BLaER1 treated with 17β-estradiol and CSF1 and Interleukin-3, amounts not matched to agents 10 nM and 100 nM (cell line): Measurements from ENCODE around the gene MPRIP.
A peak's percentile ranks its signal among the peaks of the same experiment; 100 is the strongest.

Experiments used
- H3K27ac ChIP-seq, 11 experiments: shearing (Covaris generic); formaldehyde crosslinking; 2 replicates each; pipeline ENCODE4 v1.8.1; 2022
- H3K27me3 ChIP-seq, 11 experiments: shearing (Covaris generic); formaldehyde crosslinking; 2 replicates each; pipeline ENCODE4 v1.8.1; 2022
- H3K36me3 ChIP-seq, 11 experiments: shearing (Covaris generic); formaldehyde crosslinking; 2 replicates each; pipeline ENCODE4 v1.8.1; 2022
- H3K4me1 ChIP-seq, 10 experiments: shearing (Covaris generic); formaldehyde crosslinking; 2 replicates each; pipeline ENCODE4 v1.8.1; 2022
- H3K4me2 ChIP-seq, 11 experiments: shearing (Covaris generic); formaldehyde crosslinking; 2 replicates each; pipeline ENCODE4 v1.8.1; 2022
- H3K4me3 ChIP-seq, 10 experiments: shearing (Covaris generic); formaldehyde crosslinking; 2 replicates each; pipeline ENCODE4 v1.8.1; 2022
- H3K9ac ChIP-seq, 11 experiments: shearing (Covaris generic); formaldehyde crosslinking; 2 replicates each; pipeline ENCODE4 v1.8.1; 2022
- H3K9me3 ChIP-seq, 11 experiments: shearing (Covaris generic); formaldehyde crosslinking; replicated peaks in 1 of 11; 2 replicates each; pipeline ENCODE4 v1.8.1; 2022
- H4K20me1 ChIP-seq, 11 experiments: shearing (Covaris generic); formaldehyde crosslinking; 2 replicates each; pipeline ENCODE4 v1.8.1; 2022
- Cebpa-rat ChIP-seq, 11 experiments: shearing (Covaris generic); IDR thresholded peaks; 2 replicates each; pipeline ENCODE4 v1.8.1; 2022

Gene MPRIP

GRCh38 chr17:17168401-17168800, 126.1 kb downstream of the MPRIP start:
- Histone ChIP-seq H3K4me3 (no peak overlapping the region), H3K9me3 (no peaks in the 10 kb centered on the region), H3K27ac (no peak overlapping the region), H3K9ac (no peak overlapping the region; a peak in 1 of 22 replicates), H3K27me3 (no peaks in the 10 kb centered on the region), H3K4me2 (no peak overlapping the region), H4K20me1 (peaks cover 0 to 97% (median 65%) of the 10 kb centered on the region in 11 experiments; a peak in 18 of 22 replicates), H3K36me3 (peaks cover 58 to 99% (median 97%) of the 10 kb centered on the region in 11 experiments), H3K4me1 (peaks cover 22 to 64% (median 48%) of the 10 kb centered on the region in 10 experiments)
- TF ChIP-seq Cebpa-rat (IDR thresholded peaks at IDR 0.05) = no peak

- peaks cover 32 to 65% (median 58%) of the 10 kb centered on the region in 10 experiments for H3K4me1 ChIP-seq
- H3K4me2 ChIP-seq = peak overlapping the region in 1 of 11 experiments; percentile 11; a peak in 1 of 22 replicates
- H3K27ac ChIP-seq = no peak overlapping the region
- no peak overlapping the region for H3K9ac ChIP-seq
- H3K36me3 ChIP-seq = peaks cover 56 to 99% (median 97%) of the 10 kb centered on the region in 11 experiments
- H3K27me3 ChIP-seq = no peaks in the 10 kb centered on the region
- peaks cover 0 to 97% (median 67%) of the 10 kb centered on the region in 11 experiments; a peak in 18 of 22 replicates for H4K20me1 ChIP-seq
- no peaks in the 10 kb centered on the region for H3K9me3 ChIP-seq
- no peak overlapping the region for H3K4me3 ChIP-seq
- TF ChIP-seq Cebpa-rat (IDR thresholded peaks at IDR 0.05) = no peak
Measured at GRCh38 chr17:17169396-17169795, 127.1 kb downstream of the MPRIP start.

- Histone ChIP-seq H3K9me3 (no peaks in the 10 kb centered on the region), H3K36me3 (peaks cover 47 to 99% (median 97%) of the 10 kb centered on the region in 11 experiments), H3K27me3 (no peaks in the 10 kb centered on the region), H3K4me2 (peak overlapping the region in 8 of 11 experiments; percentile 11 to 96 (median 27); a peak in 12 of 22 replicates), H3K4me3 (no peak overlapping the region), H3K9ac (no peak overlapping the region; a peak in 1 of 22 replicates), H3K4me1 (peaks cover 42 to 72% (median 68%) of the 10 kb centered on the region in 10 experiments), H4K20me1 (peaks cover 0 to 96% (median 72%) of the 10 kb centered on the region in 11 experiments; a peak in 18 of 22 replicates), H3K27ac (peak overlapping the region in 2 of 11 experiments; percentile 7; a peak in 1 of 22 replicates)
- no peak for TF ChIP-seq Cebpa-rat (IDR thresholded peaks at IDR 0.05)
Measured at GRCh38 chr17:17170346-17170985, 128.2 kb downstream of the MPRIP start.

- Histone ChIP-seq H4K20me1 (peaks cover 0 to 93% (median 69%) of the 10 kb centered on the region in 11 experiments; a peak in 17 of 22 replicates), H3K27ac (peak overlapping the region in 2 of 11 experiments; percentile 7; a peak in 1 of 22 replicates), H3K4me1 (peaks cover 49 to 79% (median 75%) of the 10 kb centered on the region in 10 experiments), H3K4me3 (no peak overlapping the region), H3K27me3 (no peaks in the 10 kb centered on the region), H3K36me3 (peaks cover 40 to 95% (median 91%) of the 10 kb centered on the region in 11 experiments), H3K9me3 (no peaks in the 10 kb centered on the region), H3K9ac (0 out of 22 replicates have a peak overlapping the region, but pooled peaks of 1 of the 11 experiments have one; percentile 11), H3K4me2 (peak overlapping the region in 7 of 11 experiments; percentile 11 to 97 (median 24); a peak in 12 of 22 replicates)
- TF ChIP-seq Cebpa-rat (IDR thresholded peaks at IDR 0.05) = no peak
Measured at GRCh38 chr17:17171186-17171585, 128.9 kb downstream of the MPRIP start.

- H3K27me3 ChIP-seq = no peaks in the 10 kb centered on the region
- H3K4me3 ChIP-seq = no peak overlapping the region; a peak in 1 of 20 replicates
- peaks cover 0 to 95% (median 59%) of the 10 kb centered on the region in 11 experiments; a peak in 17 of 22 replicates for H4K20me1 ChIP-seq
- H3K4me2 ChIP-seq = peak overlapping the region; percentile 50 to 98 (median 95)
- H3K9ac ChIP-seq = peak overlapping the region in 4 of 11 experiments; percentile 15 to 59 (median 38); a peak in 3 of 22 replicates
- TF ChIP-seq Cebpa-rat (IDR thresholded peaks at IDR 0.05) = no peak
- peak overlapping the region in 5 of 11 experiments; percentile 23 to 62 (median 49); a peak in 7 of 22 replicates for H3K27ac ChIP-seq
- H3K9me3 ChIP-seq = no peaks in the 10 kb centered on the region
- peaks cover 29 to 95% (median 90%) of the 10 kb centered on the region in 11 experiments for H3K36me3 ChIP-seq
- peaks cover 59 to 90% (median 86%) of the 10 kb centered on the region in 10 experiments for H3K4me1 ChIP-seq
Measured at GRCh38 chr17:17172001-17172939, 130.0 kb downstream of the MPRIP start.

- no peaks in the 10 kb centered on the region for H3K9me3 ChIP-seq
- H3K4me1 ChIP-seq = peaks cover 59 to 97% (median 93%) of the 10 kb centered on the region in 10 experiments
- TF ChIP-seq Cebpa-rat (IDR thresholded peaks at IDR 0.05) = no peak
- peak overlapping the region in 8 of 11 experiments; percentile 8 to 66 (median 30); a peak in 9 of 22 replicates for H3K9ac ChIP-seq
- peaks cover 0 to 93% (median 51%) of the 10 kb centered on the region in 11 experiments; a peak in 17 of 22 replicates for H4K20me1 ChIP-seq
- H3K4me3 ChIP-seq = no peak overlapping the region; a peak in 1 of 20 replicates
- H3K27ac ChIP-seq = peak overlapping the region in 6 of 11 experiments; percentile 37 to 62 (median 52); a peak in 12 of 22 replicates
- no peaks in the 10 kb centered on the region for H3K27me3 ChIP-seq
- peaks cover 25 to 95% (median 90%) of the 10 kb centered on the region in 11 experiments for H3K36me3 ChIP-seq
- H3K4me2 ChIP-seq = peak overlapping the region; percentile 50 to 98 (median 95)
Measured at GRCh38 chr17:17172990-17173389, 130.7 kb downstream of the MPRIP start.

- Histone ChIP-seq H3K9ac (peak overlapping the region in 5 of 11 experiments; percentile 1 to 66 (median 30); a peak in 6 of 22 replicates), H3K4me2 (peak overlapping the region; percentile 50 to 98 (median 95); a peak in 20 of 22 replicates), H3K27ac (peak overlapping the region in 5 of 11 experiments; percentile 37 to 62 (median 54); a peak in 7 of 22 replicates), H4K20me1 (peaks cover 0 to 84% (median 43%) of the 10 kb centered on the region in 11 experiments; a peak in 16 of 22 replicates), H3K4me3 (no peak overlapping the region), H3K4me1 (peaks cover 59 to 100% (median 97%) of the 10 kb centered on the region in 10 experiments), H3K36me3 (peaks cover 25 to 95% (median 90%) of the 10 kb centered on the region in 11 experiments), H3K27me3 (no peaks in the 10 kb centered on the region), H3K9me3 (no peaks in the 10 kb centered on the region)
- TF ChIP-seq Cebpa-rat (IDR thresholded peaks at IDR 0.05) = no peak
Measured at GRCh38 chr17:17173921-17174320, 131.7 kb downstream of the MPRIP start.

- H3K27ac ChIP-seq = peak overlapping the region in 9 of 11 experiments; percentile 19 to 77 (median 61); a peak in 14 of 22 replicates
- no peaks in the 10 kb centered on the region for H3K9me3 ChIP-seq
- no peaks in the 10 kb centered on the region for H3K27me3 ChIP-seq
- TF ChIP-seq Cebpa-rat (IDR thresholded peaks at IDR 0.05) = no peak
- H4K20me1 ChIP-seq = peaks cover 0 to 83% (median 36%) of the 10 kb centered on the region in 11 experiments; a peak in 14 of 22 replicates
- peak overlapping the region; percentile 80 to 98 (median 95) for H3K4me2 ChIP-seq
- H3K36me3 ChIP-seq = peaks cover 35 to 96% (median 89%) of the 10 kb centered on the region in 11 experiments
- H3K9ac ChIP-seq = peak overlapping the region in 10 of 11 experiments; percentile 5 to 68 (median 58); a peak in 14 of 22 replicates
- H3K4me1 ChIP-seq = peaks cover 59 to 100% (median 100%) of the 10 kb centered on the region in 10 experiments
- peak overlapping the region in 7 of 10 experiments; percentile 3 to 52 (median 48); a peak in 11 of 20 replicates for H3K4me3 ChIP-seq
Measured at GRCh38 chr17:17175340-17175739, 133.1 kb downstream of the MPRIP start.
